Neural crest cell (in vitro differentiated cells): Measurements from ENCODE around the gene CHAMP1. TPM values are rescaled to one million over a fixed set of nuclear protein-coding genes. Genes with fewer than 3 reads are reported as not detected.

Experiments used
- DNase-seq: peaks from one replicate; pipeline ENCODE4 v3.0.0; 2021; ENCODE audit warnings: low read depth, mixed read lengths, low spot score
- H3K27ac Mint-ChIP-seq: one replicate; pipeline ENCODE4 v1.8.0; 2021; ENCODE audit warnings: mild to moderate bottlenecking, mixed read lengths; ENCODE audit not compliant: unreplicated experiment
- H3K27me3 Mint-ChIP-seq: 2 replicates; pipeline ENCODE4 v1.8.0; 2021; ENCODE audit warnings: low read depth, mild to moderate bottlenecking, mixed read lengths
- H3K36me3 Mint-ChIP-seq: 2 replicates; pipeline ENCODE4 v1.8.0; 2021; ENCODE audit warnings: low read depth, mild to moderate bottlenecking, mixed read lengths
- H3K4me1 Mint-ChIP-seq: 2 replicates; pipeline ENCODE4 v1.8.0; 2021; ENCODE audit warnings: mixed read lengths
- H3K4me3 Mint-ChIP-seq: one replicate; pipeline ENCODE4 v1.8.0; 2021; ENCODE audit warnings: mild to moderate bottlenecking, mixed read lengths
- H3K9me3 Mint-ChIP-seq: 2 replicates; pipeline ENCODE4 v1.8.0; 2021; ENCODE audit warnings: mixed read lengths
- total RNA-seq: library from RNA; stranded (reverse); gene quantifications from 2 replicates; pipeline ENCODE4 v1.2.1, GENCODE V29; 2021
- TF ChIP-seq, protein P1 (sequence below): fragments of 200-600 bp; sonication (generic); conservative IDR thresholded peaks from 2 replicates; pipeline ENCODE4 v1.5.0; 2021; ENCODE audit warnings: antibody characterized with exemption, mild to moderate bottlenecking

CHAMP1 gene
- total RNA-seq, 1 donor from 2014 or later: 63.9 TPM

DNA sequence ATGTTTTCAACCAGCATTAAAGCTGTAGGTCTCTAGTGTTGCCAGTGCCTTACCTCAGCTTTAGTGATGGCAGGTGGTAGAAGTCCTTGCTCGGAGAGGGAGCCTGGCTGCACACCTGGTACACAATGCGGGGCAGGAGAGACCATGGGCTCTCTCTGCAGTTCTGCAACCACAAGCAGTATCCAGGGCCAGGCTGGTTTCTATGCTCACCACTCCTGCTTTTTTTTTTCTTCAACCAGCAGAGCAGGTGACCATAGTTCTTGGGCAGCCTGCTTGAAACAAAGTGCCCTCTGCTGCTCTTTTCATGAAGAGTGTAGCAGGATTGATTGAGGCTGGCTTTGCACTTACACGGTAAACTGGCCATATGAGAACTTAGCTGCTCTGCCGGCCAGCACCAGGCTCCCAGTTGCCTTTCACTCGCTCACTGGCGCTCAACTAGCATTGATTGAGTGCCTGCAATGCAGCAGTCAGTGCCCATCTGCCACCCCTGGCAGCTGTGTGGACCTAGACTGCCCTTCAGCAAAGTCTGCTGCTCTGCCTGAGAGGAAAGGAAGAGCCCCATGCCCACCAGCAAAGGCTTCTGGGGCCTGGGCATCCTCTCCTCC is 4.4 kb upstream of the CHAMP1 start:
- Mint-ChIP-seq H3K27ac (no peak overlapping the region), H3K9me3 (no peaks in the 10 kb centered on the region), H3K4me3 (no peak overlapping the region), H3K4me1 (peaks cover 15% of the 10 kb centered on the region), H3K27me3 (no peaks in the 10 kb centered on the region), H3K36me3 (peaks cover 9% of the 10 kb centered on the region)
- no peak for DNase-seq
- TF ChIP-seq, protein P1, sequence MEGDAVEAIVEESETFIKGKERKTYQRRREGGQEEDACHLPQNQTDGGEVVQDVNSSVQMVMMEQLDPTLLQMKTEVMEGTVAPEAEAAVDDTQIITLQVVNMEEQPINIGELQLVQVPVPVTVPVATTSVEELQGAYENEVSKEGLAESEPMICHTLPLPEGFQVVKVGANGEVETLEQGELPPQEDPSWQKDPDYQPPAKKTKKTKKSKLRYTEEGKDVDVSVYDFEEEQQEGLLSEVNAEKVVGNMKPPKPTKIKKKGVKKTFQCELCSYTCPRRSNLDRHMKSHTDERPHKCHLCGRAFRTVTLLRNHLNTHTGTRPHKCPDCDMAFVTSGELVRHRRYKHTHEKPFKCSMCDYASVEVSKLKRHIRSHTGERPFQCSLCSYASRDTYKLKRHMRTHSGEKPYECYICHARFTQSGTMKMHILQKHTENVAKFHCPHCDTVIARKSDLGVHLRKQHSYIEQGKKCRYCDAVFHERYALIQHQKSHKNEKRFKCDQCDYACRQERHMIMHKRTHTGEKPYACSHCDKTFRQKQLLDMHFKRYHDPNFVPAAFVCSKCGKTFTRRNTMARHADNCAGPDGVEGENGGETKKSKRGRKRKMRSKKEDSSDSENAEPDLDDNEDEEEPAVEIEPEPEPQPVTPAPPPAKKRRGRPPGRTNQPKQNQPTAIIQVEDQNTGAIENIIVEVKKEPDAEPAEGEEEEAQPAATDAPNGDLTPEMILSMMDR: no peak

DNA sequence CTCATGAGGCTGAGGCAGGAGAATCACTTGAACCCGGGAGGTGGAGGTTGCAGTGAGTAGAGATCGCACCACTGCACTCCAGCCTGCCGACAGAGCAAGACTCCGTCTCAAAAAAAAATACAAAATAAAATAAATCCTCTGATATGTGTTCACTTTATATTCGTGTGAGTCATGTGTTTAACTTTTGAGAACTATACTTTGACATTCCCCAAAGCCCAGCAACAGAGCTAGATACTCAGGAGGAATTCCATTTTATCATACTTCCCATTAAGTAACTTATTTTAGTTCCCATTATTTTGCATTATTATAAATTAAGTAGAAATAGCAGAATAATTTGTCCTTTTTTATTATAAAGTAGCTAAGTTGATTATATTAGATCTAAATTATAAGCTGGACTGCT is 3.3 kb upstream of the CHAMP1 start:
- Mint-ChIP-seq H3K27ac (no peak overlapping the region), H3K27me3 (no peaks in the 10 kb centered on the region), H3K4me3 (no peak overlapping the region), H3K9me3 (no peaks in the 10 kb centered on the region), H3K4me1 (peaks cover 23% of the 10 kb centered on the region), H3K36me3 (peaks cover 11% of the 10 kb centered on the region)
- TF ChIP-seq, protein P1: no peak
- no peak for DNase-seq

DNA sequence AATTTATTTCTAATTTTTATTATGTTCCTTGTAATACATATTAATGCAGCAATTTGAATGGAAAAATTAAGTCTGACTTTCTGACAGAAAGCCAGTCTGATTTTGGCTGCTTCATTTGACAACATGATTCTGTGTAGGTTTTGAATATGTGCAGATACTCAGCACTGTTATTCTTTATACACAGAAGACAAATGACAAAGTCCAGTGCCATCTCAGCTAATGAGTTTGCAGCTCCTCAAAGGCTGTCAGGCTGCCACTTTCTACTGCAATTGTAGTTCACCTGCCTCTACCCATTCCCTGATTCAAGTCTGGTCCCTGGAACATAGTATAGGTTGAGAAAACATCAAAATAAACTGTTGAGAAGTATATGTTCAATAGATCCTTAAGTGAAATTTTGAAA is 2.9 kb upstream of the CHAMP1 start:
- no peak for DNase-seq
- Mint-ChIP-seq H3K27me3 (no peaks in the 10 kb centered on the region), H3K4me3 (no peak overlapping the region), H3K4me1 (peaks cover 23% of the 10 kb centered on the region), H3K27ac (no peak overlapping the region), H3K36me3 (peaks cover 11% of the 10 kb centered on the region), H3K9me3 (no peaks in the 10 kb centered on the region)
- TF ChIP-seq, protein P1: no peak

DNA sequence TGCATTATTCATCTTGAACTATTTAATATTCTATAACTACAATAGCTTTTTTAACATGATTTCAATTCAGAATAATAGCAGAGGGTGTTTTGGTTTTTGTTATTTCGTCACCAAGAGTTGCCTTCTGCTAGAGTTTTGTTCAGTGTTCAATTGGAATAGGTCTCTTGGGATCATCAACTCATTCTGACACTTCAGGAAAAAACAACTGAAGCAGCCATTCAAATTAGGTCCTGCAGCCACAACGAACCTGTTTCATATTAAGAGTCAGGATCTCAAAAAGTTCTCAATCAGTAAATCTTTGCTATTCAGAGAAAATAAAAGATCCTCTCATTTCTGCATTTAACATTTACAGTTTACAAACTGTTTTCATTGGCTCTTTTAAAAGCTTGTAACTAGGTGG is 2.4 kb upstream of the CHAMP1 start:
- TF ChIP-seq, protein P1: no peak
- Mint-ChIP-seq H3K27me3 (no peaks in the 10 kb centered on the region), H3K4me1 (peaks cover 27% of the 10 kb centered on the region), H3K9me3 (no peaks in the 10 kb centered on the region), H3K27ac (no peak overlapping the region), H3K4me3 (peak overlapping the region; percentile 41), H3K36me3 (peaks cover 10% of the 10 kb centered on the region)
- no peak for DNase-seq

DNA sequence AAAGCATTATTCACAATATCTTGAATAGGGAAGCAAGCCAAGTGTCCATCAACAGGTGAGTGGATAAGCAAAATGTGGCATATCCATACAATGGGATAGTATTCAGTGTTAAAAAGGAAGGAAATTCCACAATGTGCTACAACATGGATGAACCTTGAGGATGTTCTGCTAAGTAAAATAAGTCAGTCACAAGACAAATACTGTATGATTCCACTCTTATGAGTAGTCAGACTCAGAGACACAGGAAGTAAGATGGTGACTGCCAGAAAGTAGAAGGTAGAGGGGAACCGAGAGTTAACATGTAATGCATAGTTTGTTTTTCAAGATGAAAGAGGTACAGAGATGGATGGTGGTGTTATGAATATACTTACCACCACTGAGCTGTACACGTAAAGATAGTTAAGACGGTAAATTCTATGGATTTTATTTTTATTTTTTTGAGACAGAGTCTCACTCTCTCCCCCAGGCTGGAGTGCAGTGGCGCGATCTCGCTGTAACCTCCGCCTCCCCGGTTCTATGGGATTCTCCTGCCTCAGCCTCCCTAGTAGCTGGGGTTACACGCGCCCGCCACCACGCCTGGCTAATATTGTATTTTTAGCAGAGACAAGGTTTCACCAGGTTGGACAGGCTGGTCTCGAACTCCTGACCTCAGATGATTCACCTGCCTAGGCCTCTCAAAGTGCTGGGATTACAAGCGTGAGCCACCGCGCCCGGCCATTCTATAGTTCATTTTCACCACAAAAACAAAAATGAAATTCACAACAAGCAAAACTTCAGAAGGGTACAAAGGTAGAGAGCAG is 1.0 kb upstream of the CHAMP1 start:
- Mint-ChIP-seq H3K9me3 (no peaks in the 10 kb centered on the region), H3K4me1 (peaks cover 36% of the 10 kb centered on the region), H3K27ac (peak overlapping the region; percentile 72), H3K27me3 (no peaks in the 10 kb centered on the region), H3K36me3 (peaks cover 7% of the 10 kb centered on the region), H3K4me3 (peak overlapping the region; percentile 87)
- DNase-seq: no peak
- TF ChIP-seq, protein P1: no peak
